ENCODE data around the gene SCO1.

DNA sequence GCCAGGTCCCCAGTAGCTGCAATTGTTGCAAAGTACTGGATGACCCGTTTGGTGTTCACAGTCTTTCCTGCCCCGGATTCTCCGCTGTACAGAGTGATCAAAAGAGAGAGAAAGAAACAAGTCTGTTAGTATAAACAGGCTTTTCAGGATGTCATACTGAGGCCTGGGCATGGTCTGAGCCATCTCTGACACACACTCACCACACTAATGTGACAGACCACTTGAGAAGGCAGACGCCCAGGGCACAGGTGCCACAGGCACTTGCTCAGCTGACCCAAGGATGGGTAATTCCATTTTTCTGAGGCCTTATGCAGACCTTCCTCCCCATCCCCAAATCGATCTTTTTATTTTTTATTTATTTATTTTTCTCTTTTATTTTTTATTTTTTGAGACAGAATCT is 47.7 kb downstream of the SCO1 start:
- TF ChIP-seq, protein P1, sequence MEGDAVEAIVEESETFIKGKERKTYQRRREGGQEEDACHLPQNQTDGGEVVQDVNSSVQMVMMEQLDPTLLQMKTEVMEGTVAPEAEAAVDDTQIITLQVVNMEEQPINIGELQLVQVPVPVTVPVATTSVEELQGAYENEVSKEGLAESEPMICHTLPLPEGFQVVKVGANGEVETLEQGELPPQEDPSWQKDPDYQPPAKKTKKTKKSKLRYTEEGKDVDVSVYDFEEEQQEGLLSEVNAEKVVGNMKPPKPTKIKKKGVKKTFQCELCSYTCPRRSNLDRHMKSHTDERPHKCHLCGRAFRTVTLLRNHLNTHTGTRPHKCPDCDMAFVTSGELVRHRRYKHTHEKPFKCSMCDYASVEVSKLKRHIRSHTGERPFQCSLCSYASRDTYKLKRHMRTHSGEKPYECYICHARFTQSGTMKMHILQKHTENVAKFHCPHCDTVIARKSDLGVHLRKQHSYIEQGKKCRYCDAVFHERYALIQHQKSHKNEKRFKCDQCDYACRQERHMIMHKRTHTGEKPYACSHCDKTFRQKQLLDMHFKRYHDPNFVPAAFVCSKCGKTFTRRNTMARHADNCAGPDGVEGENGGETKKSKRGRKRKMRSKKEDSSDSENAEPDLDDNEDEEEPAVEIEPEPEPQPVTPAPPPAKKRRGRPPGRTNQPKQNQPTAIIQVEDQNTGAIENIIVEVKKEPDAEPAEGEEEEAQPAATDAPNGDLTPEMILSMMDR (IDR thresholded peaks at IDR 0.05), result no peak
- TF ChIP-seq POLR2A (IDR thresholded peaks at IDR 0.05) (no peak), EP300 (IDR thresholded peaks at IDR 0.05) (no peak), POLR2AphosphoS5 (IDR thresholded peaks at IDR 0.05) (no peak)
